GM18867 (cell line): ENCODE results near the gene GDF10.

Source experiments
- ATAC-seq: cut with Tn5 transposase; IDR thresholded peaks from one replicate; pipeline ENCODE4 v1.9.1; 2021; ENCODE audit warnings: mild to moderate bottlenecking, moderate library complexity; ENCODE audit not compliant: unreplicated experiment

The GDF10 gene

DNA sequence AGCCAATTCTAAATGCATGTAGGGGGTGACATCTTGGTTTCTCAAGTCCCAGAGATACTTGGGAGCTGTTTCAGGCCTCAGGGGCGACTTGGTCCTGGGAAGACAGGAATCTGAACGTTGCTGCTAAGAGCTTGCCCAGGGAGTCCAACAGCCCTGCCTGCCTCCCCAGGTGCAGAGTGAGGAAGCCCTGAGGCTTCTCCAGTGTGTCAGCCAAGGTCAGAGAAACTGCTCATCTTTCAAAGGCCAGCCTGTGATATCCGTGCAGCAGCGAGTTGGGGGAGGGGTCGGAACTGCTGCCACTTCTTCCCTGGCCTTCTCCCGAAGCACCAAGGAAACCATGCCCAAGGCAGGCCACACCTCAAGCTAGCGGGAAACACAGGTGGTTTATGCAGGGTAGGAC lies 32.0 kb downstream of the GDF10 start:
- ATAC-seq = no peak

DNA sequence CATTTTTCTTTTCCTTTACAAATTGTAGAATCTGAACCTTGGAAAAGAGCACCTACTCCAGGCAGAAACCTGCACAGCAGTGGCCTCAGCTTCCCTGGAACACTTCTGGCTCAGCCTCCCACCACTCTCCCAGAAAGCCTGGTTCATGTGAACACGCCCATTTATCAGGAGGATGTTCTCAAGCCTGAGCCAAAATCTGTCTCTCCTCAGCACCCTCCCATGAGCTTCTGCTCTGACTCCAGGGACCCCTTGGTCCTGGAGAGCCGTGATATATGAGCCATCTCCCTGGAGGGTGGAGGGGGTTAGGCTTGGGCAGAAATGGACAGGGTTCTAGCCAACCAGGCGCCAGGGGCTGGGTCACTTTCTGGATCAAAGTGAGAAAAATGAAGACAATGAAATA lies 32.4 kb downstream of the GDF10 start:
- ATAC-seq = no peak

DNA sequence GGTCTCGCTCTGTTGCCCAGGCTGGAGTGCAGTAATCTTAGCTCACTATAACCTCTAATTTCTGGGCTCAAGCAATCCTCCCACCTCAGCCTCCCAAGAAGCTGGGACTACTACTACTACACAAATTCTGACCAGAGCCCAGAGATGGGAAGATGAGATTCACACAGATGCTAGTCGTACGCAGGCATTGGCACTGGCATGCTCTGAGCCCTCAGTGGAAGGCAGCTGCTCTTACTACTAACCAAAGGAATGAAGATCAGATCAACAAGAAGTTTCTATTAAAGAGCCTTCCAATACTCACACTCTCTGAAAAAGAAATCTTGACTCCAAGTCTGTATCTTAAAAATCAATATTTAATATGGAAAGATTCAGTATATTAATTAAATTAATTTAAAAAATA lies 32.9 kb downstream of the GDF10 start:
- ATAC-seq = no peak

DNA sequence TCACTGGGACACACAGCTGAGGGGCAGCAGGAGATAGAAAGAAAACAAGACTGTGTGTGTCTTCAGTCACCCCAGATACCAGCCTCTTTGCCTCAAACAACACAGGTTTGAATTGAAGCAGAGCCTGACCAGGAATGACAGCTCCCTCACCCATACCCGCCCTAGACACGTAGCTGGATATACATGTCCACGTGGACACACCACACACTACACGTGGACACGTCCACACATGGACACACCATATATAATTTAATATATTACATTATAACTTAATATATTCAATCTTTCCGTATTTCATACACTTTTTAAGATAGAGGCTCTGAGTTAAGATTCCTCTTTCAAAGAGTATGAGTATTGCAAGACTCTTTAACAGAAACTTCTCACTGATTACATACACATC lies 33.5 kb downstream of the GDF10 start:
- ATAC-seq = no peak

DNA sequence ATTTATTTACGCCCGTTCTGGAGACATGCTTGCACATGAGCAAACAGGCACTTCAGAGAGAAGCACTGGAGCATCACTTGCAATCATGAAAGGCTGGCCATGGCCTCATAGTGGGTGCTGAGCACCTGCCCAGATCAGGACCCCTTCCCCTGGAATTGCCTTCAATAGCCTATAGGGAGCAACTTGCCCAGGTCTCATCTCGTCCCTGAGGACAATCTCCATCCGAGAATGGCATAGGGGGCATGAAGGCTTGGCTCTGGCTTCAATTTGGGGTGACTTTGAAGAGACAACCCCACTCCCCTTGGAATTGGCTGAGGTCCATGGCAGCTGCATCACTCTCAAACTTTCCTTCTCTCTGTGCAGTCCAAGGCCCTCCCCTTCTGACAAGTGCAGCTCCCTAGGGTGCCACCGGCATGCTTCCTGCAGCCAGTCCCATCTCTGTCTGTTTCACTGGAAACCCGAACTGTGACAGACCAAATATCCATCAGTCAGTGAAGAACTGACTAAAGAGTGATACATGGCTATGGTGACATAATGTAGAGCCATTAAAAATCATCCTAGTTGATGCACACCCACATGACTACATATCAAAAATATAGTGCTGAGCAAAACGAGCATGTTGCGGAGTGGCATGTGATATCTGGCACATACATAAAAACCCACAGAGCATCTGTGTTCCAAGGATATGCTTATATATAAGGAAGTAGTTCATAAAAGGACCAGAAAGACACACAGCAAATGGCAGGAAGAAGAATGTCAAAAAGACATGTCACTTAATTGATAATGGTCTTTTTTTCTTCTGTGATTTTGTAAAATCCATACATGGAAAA lies 34.7 kb downstream of the GDF10 start:
- ATAC-seq = no peak

DNA sequence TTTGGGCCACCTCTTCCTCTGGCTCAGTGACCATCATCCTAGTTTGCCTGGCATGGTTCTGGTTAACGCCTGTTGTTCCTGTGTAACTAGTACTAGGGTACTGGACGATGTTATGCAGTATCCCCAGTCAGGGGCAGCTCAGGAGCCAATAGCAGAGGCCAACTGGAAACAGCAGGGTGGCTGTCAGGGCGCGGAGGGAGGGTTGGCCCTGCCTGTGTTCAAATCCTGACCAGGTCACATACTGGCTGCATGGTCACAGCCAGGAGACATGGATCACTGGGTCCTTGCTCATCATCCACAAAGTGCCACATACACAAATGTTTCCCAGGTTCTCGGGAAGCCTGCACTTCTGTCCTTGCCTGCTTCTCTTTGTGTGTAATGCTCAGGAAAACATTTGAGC lies 35.9 kb downstream of the GDF10 start:
- no peak for ATAC-seq

DNA sequence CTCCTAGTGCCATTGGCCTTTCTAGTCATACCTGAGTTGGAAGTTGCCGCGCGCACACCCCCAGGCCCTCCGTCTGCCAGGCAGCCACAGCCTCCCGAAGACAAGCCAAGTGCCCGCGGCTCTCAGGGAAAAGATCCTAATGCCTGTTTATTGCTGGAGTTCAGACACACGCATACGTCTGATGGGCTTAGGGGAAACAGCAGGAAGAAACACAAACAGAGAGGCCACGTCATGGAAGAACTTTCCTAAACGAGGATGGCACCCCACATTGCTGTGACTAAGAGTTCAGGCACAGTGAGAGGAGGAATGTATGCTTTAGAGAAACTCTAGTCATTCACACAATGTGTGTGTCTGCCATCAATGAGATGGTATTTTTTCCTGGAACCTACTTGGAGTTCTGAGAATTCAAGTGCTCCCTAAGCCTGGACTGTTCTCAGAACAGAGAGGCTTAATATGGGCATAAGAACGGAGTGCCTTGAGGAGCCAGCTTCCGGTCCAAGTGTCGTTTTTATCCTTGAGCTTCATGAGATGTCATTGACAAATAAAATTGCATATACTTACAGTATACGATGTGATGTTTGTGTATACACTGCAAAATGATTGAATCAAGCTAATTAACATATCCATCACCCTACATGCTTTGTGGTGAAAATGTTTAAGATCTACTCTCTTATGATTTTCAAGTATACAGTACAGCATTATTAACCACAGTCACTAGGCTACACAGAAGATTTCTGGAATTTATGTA lies 36.6 kb downstream of the GDF10 start:
- no peak for ATAC-seq

DNA sequence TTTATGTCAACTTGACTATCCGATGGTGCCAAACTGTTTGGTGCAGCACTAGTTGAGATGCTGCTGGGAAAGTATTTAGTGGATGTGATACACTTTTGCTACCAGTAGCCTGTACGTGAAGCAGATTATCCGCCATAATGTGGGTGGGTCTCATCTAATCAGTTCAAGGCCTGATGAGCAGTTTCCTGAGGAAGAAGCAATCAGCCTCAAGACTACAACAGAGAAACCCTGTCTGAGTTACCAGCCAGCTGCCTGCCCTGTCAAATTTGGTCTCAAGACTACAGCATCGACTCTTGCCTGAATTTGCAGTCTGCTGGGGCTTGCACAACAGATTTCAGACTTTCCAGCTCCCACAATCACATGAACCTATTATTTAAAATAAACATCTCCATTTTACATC lies 37.3 kb downstream of the GDF10 start:
- no peak for ATAC-seq

DNA sequence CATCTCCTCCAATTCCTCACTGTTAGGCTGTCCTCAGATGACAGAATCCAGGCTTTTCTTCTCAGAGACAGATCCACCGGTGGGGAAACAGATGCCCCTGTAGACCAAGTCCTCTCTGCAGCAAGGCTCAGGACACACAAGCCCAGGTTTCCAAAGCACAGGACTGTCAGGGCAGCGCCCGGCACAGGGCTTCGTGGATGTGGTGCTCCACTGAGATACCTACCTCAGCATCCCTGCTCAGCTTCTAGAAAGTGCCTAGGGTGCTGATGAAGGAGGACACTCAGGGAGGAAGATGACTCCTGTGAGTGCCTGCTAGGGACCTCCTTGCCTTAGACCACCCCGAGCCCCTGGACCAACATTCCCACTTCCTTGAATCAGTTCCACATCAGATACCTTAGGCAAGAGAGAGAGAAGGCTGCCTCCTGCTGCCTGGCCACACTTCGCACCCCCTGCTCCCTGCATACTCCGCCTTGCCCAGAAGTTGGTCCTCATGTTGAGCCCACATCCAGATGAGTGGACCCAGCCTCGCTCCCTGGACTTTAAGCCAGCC lies 39.3 kb downstream of the GDF10 start:
- no peak for ATAC-seq

DNA sequence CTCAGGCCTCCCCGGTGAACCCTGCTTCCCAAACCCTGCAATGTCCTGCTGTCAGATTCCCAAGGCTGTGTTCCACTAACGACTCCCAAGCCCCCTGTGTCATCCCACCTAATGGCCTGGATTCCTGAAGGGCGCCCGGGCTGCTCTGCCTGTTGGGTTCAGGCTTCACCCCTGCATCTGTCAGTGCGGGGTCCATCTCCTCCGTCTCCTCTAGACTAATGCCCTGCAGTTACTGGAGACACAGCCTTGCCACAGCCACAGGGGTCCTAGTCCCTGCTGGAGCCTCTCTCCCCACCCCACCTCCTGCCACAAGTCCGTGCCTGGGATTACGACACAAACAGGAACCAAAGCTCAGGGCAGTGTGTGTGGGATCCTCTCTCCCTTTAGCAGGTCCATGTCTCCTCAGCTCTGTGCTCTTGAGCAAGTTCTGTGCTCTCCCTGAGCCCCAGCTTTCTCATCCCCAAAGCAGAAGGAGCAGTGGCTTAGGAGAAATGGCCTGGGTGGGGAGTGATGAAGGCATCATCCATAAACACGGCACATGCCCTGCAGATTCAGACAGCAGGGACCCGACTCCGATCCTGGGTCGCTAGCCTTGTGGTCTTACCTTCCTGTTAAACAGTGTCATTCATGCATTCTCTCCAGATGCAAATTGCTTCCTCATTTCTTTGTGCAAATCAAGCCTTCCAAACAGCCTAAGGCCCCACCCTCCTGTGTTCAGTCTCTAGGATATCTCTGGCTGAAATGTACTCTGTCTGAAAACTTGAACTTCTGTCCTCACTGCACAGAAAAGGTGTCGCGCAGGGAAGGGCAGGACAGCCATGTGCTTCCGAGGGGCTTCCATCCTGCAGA lies 40.0 kb downstream of the GDF10 start:
- ATAC-seq = no peak

DNA sequence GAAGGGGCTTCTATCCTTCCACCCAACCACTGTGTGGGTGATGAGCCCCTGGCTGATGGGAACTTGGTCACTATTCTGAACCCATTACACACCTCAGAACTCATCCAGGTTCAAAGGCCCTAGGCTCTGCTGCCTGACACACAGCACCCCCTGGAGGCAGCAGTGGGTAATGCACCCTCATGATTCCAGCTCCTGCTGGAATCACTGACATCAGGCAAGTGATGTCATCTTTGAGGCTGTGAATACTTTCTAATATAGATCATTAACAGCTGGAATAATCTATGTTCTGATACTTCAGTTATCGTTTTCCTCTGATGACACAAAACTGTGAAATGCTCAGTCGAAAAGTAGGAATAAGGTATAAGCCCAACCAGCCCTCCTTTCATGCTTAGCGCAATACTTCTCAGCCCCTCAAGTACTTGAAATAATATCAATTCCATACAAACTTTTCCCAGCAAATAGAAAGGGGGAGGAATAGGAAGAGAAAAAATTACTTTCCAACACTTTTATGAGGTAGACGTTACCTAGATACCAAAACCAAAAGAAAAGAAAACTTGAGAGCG lies 40.7 kb downstream of the GDF10 start:
- ATAC-seq = no peak

DNA sequence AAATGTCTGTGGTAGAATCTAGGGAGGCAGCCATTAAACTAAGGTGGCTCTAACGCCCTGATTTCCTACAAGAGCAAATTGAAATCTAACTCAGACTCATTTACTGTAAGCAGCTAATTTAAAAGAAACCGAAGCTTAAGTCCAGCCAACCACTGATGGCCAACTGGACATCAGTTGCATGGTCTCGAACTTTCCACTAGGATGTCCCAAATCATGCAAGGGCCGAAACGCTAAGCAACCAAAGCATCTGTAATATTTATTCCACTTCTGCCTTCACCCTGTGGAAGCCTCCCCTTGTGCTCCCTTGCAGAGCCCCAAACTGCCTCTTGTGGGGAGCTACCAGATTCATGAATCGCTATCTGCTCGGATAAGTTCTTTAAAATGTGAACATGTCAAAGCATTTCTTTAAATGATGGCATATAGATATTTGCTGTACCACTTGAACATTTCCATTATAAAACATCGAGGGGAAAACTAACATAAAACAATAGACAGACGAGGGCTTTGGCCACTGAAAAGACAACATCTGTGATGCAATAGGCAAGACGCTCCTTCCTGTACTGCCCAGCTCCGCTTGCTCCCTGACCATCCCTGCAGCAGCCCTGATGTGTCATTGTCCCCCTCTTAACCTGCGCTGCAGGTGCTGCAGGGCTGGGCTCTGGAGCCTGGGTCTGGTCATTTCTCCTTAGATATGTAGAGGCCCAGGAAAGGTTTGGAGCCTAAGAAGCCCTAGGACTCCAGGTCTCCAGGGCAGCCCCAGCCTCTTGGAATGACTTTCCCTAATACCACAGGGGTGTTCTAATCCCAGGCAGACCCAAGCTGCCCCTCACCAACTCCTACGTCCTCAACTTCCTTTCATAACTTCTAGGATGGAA lies 45.2 kb downstream of the GDF10 start:
- no peak for ATAC-seq

DNA sequence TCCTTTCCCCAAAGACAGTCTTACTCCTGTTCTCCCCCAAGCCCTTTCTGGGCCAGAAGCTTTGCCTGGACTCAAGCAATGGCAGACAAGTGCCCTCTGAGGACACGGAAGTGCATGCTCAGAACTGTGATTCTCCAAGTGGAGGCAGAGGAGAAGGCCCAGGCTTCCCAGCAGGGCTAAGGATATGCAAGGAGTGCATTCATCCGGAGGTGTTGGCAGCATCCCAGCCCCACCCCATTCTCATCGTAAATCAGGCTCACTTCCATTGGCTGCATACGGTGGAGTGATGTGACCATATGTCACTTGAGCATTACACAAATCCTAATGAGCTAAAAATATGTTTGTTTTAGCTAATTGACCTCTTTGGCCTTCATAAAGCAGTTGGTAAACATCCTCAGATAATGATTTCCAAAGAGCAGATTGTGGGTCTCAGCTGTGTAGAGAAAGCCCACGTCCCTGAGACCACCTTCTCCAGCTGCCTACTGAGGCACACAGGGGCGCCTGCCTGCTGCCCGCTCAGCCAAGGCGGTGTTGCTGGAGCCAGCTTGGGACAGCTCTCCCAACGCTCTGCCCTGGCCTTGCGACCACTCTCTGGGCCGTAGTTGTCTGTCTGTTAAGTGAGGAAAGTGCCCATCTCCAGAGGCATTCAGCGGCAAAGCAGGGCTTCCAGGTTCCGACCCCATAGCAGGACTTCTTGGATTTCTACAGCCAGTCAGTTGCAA lies 46.7 kb downstream of the GDF10 start:
- no peak for ATAC-seq

DNA sequence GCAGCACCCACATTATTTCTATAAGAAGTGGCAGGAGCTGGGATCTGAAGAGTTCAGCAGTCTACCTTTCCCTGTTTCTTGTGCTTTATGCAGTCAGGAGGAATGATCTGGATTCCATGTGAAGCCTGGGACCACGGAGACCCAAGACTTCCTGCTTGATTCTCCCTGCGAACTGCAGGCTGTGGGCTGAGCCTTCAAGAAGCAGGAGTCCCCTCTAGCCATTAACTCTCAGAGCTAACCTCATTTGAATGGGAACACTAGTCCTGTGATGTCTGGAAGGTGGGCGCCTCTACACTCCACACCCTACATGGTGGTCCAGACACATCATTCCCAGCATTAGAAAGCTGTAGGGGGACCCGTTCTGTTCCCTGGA lies 47.3 kb downstream of the GDF10 start:
- ATAC-seq = no peak

DNA sequence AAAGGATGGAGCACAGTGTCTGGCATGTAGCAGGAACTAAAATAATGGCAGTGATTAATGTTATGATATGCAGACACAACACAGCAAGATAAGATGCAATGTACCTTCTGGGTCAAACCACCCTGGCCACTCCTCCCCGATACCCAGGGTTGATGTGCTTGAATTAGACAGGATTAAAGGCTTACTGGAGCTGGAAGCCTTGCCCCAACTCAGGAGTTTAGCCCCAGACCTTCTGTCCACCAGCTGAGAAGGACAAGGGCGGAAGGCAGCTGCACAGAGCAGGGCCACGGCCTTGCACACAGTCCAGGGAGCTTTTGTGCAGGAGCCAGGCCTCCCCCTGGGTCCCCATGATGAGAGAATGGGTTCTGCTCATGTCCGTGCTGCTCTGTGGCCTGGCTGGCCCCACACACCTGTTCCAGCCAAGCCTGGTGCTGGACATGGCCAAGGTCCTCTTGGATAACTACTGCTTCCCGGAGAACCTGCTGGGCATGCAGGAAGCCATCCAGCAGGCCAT lies 48.2 kb downstream of the GDF10 start, which contains the start of gene RBP3:
RBP3 (plus strand) TSS at position 226 of the 514 bp plus-strand sequence; CDS start at position 348, 122 bp downstream.
- ATAC-seq = no peak

DNA sequence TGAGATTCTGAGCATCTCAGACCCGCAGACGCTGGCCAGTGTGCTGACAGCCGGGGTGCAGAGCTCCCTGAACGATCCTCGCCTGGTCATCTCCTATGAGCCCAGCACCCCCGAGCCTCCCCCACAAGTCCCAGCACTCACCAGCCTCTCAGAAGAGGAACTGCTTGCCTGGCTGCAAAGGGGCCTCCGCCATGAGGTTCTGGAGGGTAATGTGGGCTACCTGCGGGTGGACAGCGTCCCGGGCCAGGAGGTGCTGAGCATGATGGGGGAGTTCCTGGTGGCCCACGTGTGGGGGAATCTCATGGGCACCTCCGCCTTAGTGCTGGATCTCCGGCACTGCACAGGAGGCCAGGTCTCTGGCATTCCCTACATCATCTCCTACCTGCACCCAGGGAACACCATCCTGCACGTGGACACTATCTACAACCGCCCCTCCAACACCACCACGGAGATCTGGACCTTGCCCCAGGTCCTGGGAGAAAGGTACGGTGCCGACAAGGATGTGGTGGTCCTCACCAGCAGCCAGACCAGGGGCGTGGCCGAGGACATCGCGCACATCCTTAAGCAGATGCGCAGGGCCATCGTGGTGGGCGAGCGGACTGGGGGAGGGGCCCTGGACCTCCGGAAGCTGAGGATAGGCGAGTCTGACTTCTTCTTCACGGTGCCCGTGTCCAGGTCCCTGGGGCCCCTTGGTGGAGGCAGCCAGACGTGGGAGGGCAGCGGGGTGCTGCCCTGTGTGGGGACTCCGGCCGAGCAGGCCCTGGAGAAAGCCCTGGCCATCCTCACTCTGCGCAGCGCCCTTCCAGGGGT lies 48.9 kb downstream of the GDF10 start:
- ATAC-seq = no peak

DNA sequence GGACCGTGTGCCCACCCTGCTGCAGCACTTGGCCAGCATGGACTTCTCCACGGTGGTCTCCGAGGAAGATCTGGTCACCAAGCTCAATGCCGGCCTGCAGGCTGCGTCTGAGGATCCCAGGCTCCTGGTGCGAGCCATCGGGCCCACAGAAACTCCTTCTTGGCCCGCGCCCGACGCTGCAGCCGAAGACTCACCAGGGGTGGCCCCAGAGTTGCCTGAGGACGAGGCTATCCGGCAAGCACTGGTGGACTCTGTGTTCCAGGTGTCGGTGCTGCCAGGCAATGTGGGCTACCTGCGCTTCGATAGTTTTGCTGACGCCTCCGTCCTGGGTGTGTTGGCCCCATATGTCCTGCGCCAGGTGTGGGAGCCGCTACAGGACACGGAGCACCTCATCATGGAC lies 49.5 kb downstream of the GDF10 start:
- no peak for ATAC-seq

DNA sequence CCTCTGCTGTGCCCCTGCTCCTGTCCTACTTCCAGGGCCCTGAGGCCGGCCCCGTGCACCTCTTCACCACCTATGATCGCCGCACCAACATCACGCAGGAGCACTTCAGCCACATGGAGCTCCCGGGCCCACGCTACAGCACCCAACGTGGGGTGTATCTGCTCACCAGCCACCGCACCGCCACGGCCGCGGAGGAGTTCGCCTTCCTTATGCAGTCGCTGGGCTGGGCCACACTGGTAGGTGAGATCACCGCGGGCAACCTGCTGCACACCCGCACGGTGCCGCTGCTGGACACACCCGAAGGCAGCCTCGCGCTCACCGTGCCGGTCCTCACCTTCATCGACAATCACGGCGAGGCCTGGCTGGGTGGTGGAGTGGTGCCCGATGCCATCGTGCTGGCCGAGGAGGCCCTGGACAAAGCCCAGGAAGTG lies 50.0 kb downstream of the GDF10 start:
- ATAC-seq = no peak
